Measurements from ENCODE around the gene TUT1. TPM values are rescaled to one million over a fixed set of nuclear protein-coding genes. Genes with fewer than 3 reads are reported as not detected.

Gene TUT1
- total RNA-seq, 1 donor = 4.3 TPM

GRCh38 chr11:62577046-62577714 is 14.1 kb downstream of the TUT1 start:
- no peak for TF ChIP-seq CTCF (IDR thresholded peaks at IDR 0.05; ENCODE audit: insufficient read depth, low read depth, low read length)
- no peak for DNase-seq (ENCODE audit: low read depth)
- H3K4me3 ChIP-seq (ENCODE audit: low read depth, low read length) = no peak overlapping the region

- DNase-seq (ENCODE audit: low read depth) = no peak
- peak overlapping the region; percentile 89 for H3K4me3 ChIP-seq (ENCODE audit: low read depth, low read length)
- TF ChIP-seq CTCF (IDR thresholded peaks at IDR 0.05; ENCODE audit: insufficient read depth, low read depth, low read length) = no peak
These were observed 15.5 kb downstream of the TUT1 start for GRCh38 chr11:62575837-62576236.

GRCh38 chr11:62575156-62575555 is 16.2 kb downstream of the TUT1 start:
- DNase-seq (ENCODE audit: low read depth) = no peak
- no peak for TF ChIP-seq CTCF (IDR thresholded peaks at IDR 0.05; ENCODE audit: insufficient read depth, low read depth, low read length)
- peak overlapping the region; percentile 89 for H3K4me3 ChIP-seq (ENCODE audit: low read depth, low read length)

- H3K4me3 ChIP-seq (ENCODE audit: low read depth, low read length) = peak overlapping the region; percentile 89
- DNase-seq (ENCODE audit: low read depth) = peak; percentile 73
- no peak for TF ChIP-seq CTCF (IDR thresholded peaks at IDR 0.05; ENCODE audit: insufficient read depth, low read depth, low read length)
These were observed 16.8 kb downstream of the TUT1 start for GRCh38 chr11:62574363-62575071.

- no peak for TF ChIP-seq CTCF (IDR thresholded peaks at IDR 0.05; ENCODE audit: insufficient read depth, low read depth, low read length)
- H3K4me3 ChIP-seq (ENCODE audit: low read depth, low read length) = peak within 1 kb of the TSS; percentile 89
- peak; percentile 100 for DNase-seq (ENCODE audit: low read depth)
These were observed 17.5 kb downstream of the TUT1 start, which contains the start of gene EEF1G for GRCh38 chr11:62573592-62574362. Gene EEF1G (minus strand): TSS chr11:62573891. CDS start chr11:62573842, 49 bp downstream.

GRCh38 chr11:62573006-62573591 is 18.2 kb downstream of the TUT1 start:
- DNase-seq (ENCODE audit: low read depth) = peak; percentile 31
- no peak for TF ChIP-seq CTCF (IDR thresholded peaks at IDR 0.05; ENCODE audit: insufficient read depth, low read depth, low read length)
- peak overlapping the region; percentile 89 for H3K4me3 ChIP-seq (ENCODE audit: low read depth, low read length)
